ENCODE measurements around the gene FAM9C. TPM values are rescaled to one million over a fixed set of nuclear protein-coding genes. Genes with fewer than 3 reads are reported as not detected.
A peak's percentile ranks its signal among the peaks of the same experiment; 100 is the strongest.
"Not testable (repeated sequence)": the region's sequence is repeated elsewhere in the genome, so short reads cannot be mapped to it uniquely, and the experiment has no call there.

FAM9C gene
- total and polyA plus RNA-seq, 5 donors, result 0.02 TPM; not detected in 4

GRCh38 chrX:13029887-13030771 is 14.3 kb downstream of the FAM9C start:
- 53% methylated on average over 8 of the region's 8 CpGs for WGBS
- intact Hi-C loops (cut with DNase I), result no loop called here

GRCh38 chrX:13029637-13029886 is 14.9 kb downstream of the FAM9C start:
- ATAC-seq (no peak), DNase-seq (no peak)
- Histone ChIP-seq H3K9me3 (ENCODE audit: control insufficient read depth, low read length) (no peaks in the 10 kb centered on the region), H3K4me3 (ENCODE audit: low read length) (no peak overlapping the region), H3K27me3 (ENCODE audit: control insufficient read depth, insufficient read depth) (no peaks in the 10 kb centered on the region), H3K27ac (ENCODE audit: low read length) (peak overlapping the region; percentile 81), H3K4me1 (ENCODE audit: control insufficient read depth, insufficient read depth, low read length) (peaks cover 5% of the 10 kb centered on the region)
- intact Hi-C loops (cut with DNase I), result no loop called here

More at GRCh38 chrX:13029887-13030771, 14.3 kb downstream of the FAM9C start:
- Histone ChIP-seq H3K27me3 (ENCODE audit: control insufficient read depth, insufficient read depth) (no peaks in the 10 kb centered on the region), H3K4me1 (ENCODE audit: control insufficient read depth, insufficient read depth, low read length) (peaks cover 5% of the 10 kb centered on the region), H3K27ac (ENCODE audit: low read length) (peak overlapping the region; percentile 64), H3K4me3 (ENCODE audit: low read length) (no peak overlapping the region), H3K9me3 (ENCODE audit: control insufficient read depth, low read length) (no peaks in the 10 kb centered on the region)
- ATAC-seq (peak in 1 of 2 donors; percentile 57), DNase-seq (no peak)

- Histone ChIP-seq H3K9me3 (ENCODE audit: control insufficient read depth, low read length) (no peaks in the 10 kb centered on the region), H3K27me3 (ENCODE audit: control insufficient read depth, insufficient read depth) (no peaks in the 10 kb centered on the region), H3K27ac (ENCODE audit: low read length) (peak overlapping the region; percentile 81), H3K4me1 (ENCODE audit: control insufficient read depth, insufficient read depth, low read length) (peaks cover 5% of the 10 kb centered on the region), H3K4me3 (ENCODE audit: low read length) (no peak overlapping the region)
- DNase-seq (peak; percentile 54 to 78 (median 73)), ATAC-seq (peak; percentile 54 to 75)
- intact Hi-C loops (cut with DNase I), result no loop called here
- 8% methylated on average over 6 of the region's 6 CpGs for WGBS
Measured at GRCh38 chrX:13028871-13029636, 15.4 kb downstream of the FAM9C start.

- H3K4me1 ChIP-seq (ENCODE audit: control insufficient read depth, insufficient read depth, low read length), result peaks cover 5% of the 10 kb centered on the region
- H3K27ac ChIP-seq (ENCODE audit: low read length), result no peak overlapping the region
- intact Hi-C loops (cut with DNase I), result no loop called here
- DNase-seq (no peak), ATAC-seq (no peak)
- H3K4me3 ChIP-seq (ENCODE audit: low read length), result no peak overlapping the region
- H3K9me3 ChIP-seq (ENCODE audit: control insufficient read depth, low read length), result no peaks in the 10 kb centered on the region
- no peaks in the 10 kb centered on the region for H3K27me3 ChIP-seq (ENCODE audit: control insufficient read depth, insufficient read depth)
- 91% methylated on average over 8 of the region's 8 CpGs for WGBS
Measured at GRCh38 chrX:13026877-13027652, 17.4 kb downstream of the FAM9C start.

- DNase-seq (no peak), ATAC-seq (peak in 1 of 2 donors; percentile 72)
- Histone ChIP-seq H3K4me3 (ENCODE audit: low read length) (no peak overlapping the region), H3K4me1 (ENCODE audit: control insufficient read depth, insufficient read depth, low read length) (peaks cover 5% of the 10 kb centered on the region), H3K9me3 (ENCODE audit: control insufficient read depth, low read length) (no peaks in the 10 kb centered on the region), H3K27me3 (ENCODE audit: control insufficient read depth, insufficient read depth) (no peaks in the 10 kb centered on the region), H3K27ac (ENCODE audit: low read length) (no peak overlapping the region)
- 53% methylated on average over 3 of the region's 3 CpGs for WGBS
- intact Hi-C loops (cut with DNase I), result no loop called here
Measured at GRCh38 chrX:13024986-13025385, 19.4 kb downstream of the FAM9C start.

GRCh38 chrX:13023979-13024378 is 20.4 kb downstream of the FAM9C start:
- ATAC-seq (no peak), DNase-seq (no peak)
- Histone ChIP-seq H3K4me1 (ENCODE audit: control insufficient read depth, insufficient read depth, low read length) (peaks cover 3% of the 10 kb centered on the region), H3K9me3 (ENCODE audit: control insufficient read depth, low read length) (no peaks in the 10 kb centered on the region), H3K27ac (ENCODE audit: low read length) (no peak overlapping the region), H3K4me3 (ENCODE audit: low read length) (no peak overlapping the region), H3K27me3 (ENCODE audit: control insufficient read depth, insufficient read depth) (no peaks in the 10 kb centered on the region)
- 68% methylated on average over 4 of the region's 4 CpGs for WGBS
- intact Hi-C loops (cut with DNase I), result no loop called here

- Histone ChIP-seq H3K27ac (ENCODE audit: low read length) (no peak overlapping the region), H3K27me3 (ENCODE audit: control insufficient read depth, insufficient read depth) (no peaks in the 10 kb centered on the region), H3K9me3 (ENCODE audit: control insufficient read depth, low read length) (no peaks in the 10 kb centered on the region), H3K4me1 (ENCODE audit: control insufficient read depth, insufficient read depth, low read length) (no peaks in the 10 kb centered on the region), H3K4me3 (ENCODE audit: low read length) (no peak overlapping the region)
- ATAC-seq (no peak), DNase-seq (no peak)
- WGBS, result 100% methylated on average over 3 of the region's 3 CpGs
- intact Hi-C loops (cut with DNase I), result no loop called here
Measured at GRCh38 chrX:13023567-13023966, 20.9 kb downstream of the FAM9C start.

- no peaks in the 10 kb centered on the region for H3K9me3 ChIP-seq (ENCODE audit: control insufficient read depth, low read length)
- 78% methylated on average over 2 of the region's 2 CpGs for WGBS
- H3K4me3 ChIP-seq (ENCODE audit: low read length), result no peak overlapping the region
- no peaks in the 10 kb centered on the region for H3K27me3 ChIP-seq (ENCODE audit: control insufficient read depth, insufficient read depth)
- DNase-seq (no peak), ATAC-seq (no peak)
- no peaks in the 10 kb centered on the region for H3K4me1 ChIP-seq (ENCODE audit: control insufficient read depth, insufficient read depth, low read length)
- intact Hi-C loops (cut with DNase I), result no loop called here
- H3K27ac ChIP-seq (ENCODE audit: low read length), result no peak overlapping the region
Measured at GRCh38 chrX:13022926-13023325, 21.5 kb downstream of the FAM9C start.

GRCh38 chrX:13016731-13017130 is 27.7 kb downstream of the FAM9C start:
- not testable (repeated sequence) for H3K4me1 ChIP-seq (ENCODE audit: control insufficient read depth, insufficient read depth, low read length); DNase-seq
- 87% methylated on average over 6 of the region's 6 CpGs for WGBS

GRCh38 chrX:13015536-13016236 is 28.7 kb downstream of the FAM9C start:
- peak in 1 of 2 donors; percentile 31 for ATAC-seq
- Histone ChIP-seq H3K9me3 (ENCODE audit: control insufficient read depth, low read length) (no peaks in the 10 kb centered on the region), H3K27ac (ENCODE audit: low read length) (no peak overlapping the region)

More at GRCh38 chrX:13016731-13017130, 27.7 kb downstream of the FAM9C start:
- intact Hi-C loops (cut with DNase I); H3K27ac ChIP-seq (ENCODE audit: low read length); ATAC-seq; H3K4me3 ChIP-seq (ENCODE audit: low read length); H3K27me3 ChIP-seq (ENCODE audit: control insufficient read depth, insufficient read depth); H3K9me3 ChIP-seq (ENCODE audit: control insufficient read depth, low read length): not testable (repeated sequence)

More at GRCh38 chrX:13015536-13016236, 28.7 kb downstream of the FAM9C start:
- no peak overlapping the region for H3K4me3 ChIP-seq (ENCODE audit: low read length)
- DNase-seq, result no peak
- WGBS, result 72% methylated on average over 3 of the region's 3 CpGs
- intact Hi-C loops (cut with DNase I), result no loop called here
- no peaks in the 10 kb centered on the region for H3K4me1 ChIP-seq (ENCODE audit: control insufficient read depth, insufficient read depth, low read length)
- no peaks in the 10 kb centered on the region for H3K27me3 ChIP-seq (ENCODE audit: control insufficient read depth, insufficient read depth)

All from right cardiac atrium (tissue), 5 donors.